ENCODE data around the gene NHLRC4. TPM values are rescaled to one million over a fixed set of nuclear protein-coding genes. Genes with fewer than 3 reads are reported as not detected.

The NHLRC4 gene, protein sequence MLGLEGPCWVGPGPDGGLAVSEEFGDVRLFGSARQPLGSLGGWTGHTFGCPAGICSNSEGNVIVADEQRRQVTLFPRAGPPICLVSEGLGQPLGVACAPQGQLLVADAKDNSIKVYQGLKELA
- total RNA-seq: under 1 TPM; 0.33 to 0.48 TPM

DNA sequence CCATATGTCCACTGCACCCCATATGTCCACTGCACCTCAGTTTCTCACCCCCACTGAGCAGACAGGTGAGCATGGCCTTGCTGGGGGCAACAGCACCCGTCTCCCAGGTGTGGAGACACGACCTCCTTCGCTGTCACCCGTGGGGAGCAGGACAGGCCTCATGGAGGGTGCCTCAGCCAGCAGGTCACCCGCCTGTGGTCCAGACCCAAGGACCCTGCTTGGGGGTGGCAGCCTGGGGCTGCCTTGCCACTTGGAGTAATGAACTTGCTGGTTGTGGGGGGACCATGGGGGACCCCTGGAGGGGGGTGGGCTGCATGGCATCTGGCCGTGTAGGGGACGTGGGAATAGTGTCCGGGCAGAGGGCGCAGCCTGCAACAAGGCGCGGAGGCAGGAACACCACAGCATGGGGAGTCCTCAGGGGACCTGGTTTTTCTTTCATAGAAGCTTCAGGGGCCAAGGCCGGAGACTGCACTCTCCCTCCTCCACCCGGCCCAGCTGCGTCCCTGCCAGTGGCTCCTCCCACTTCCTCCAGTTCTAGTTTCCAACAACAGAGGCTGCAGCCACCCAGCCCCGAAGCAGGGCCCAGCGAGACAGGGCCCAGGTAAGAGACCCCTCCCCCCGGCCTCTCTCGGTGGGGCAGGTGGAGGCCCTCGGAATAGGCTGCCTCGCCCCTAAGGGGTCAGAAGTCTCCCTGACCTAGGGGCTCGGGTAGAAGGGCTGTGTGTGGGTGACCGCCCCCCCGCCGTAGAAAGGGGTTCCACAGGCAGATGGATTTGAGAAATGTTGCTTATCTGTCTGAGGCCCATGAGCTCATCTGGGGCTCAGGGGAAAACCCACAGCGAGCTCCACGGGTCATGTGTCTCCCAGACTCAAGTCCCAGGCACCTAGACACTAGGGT is at the start of gene NHLRC4:
Gene NHLRC4, plus strand, starts transcription at position 531 of the 898 bp plus-strand sequence. CDS start 1,043 bp downstream, outside the sequence.
- H3K27ac Mint-ChIP-seq: no peak within 1 kb of the TSS
- ATAC-seq (no peak), DNase-seq (ENCODE audit: low spot score) (no peak)
- H3K36me3 Mint-ChIP-seq: no peaks in the 10 kb centered on the region
- peak within 1 kb of the TSS; percentile 17 for H3K4me3 Mint-ChIP-seq
- no peaks in the 10 kb centered on the region for H3K27me3 Mint-ChIP-seq
- H3K4me1 Mint-ChIP-seq (ENCODE audit: low read depth in 2 of 2): peaks cover 18 to 19% of the 10 kb centered on the region in 2 donors
- H3K9me3 Mint-ChIP-seq: no peaks in the 10 kb centered on the region

DNA sequence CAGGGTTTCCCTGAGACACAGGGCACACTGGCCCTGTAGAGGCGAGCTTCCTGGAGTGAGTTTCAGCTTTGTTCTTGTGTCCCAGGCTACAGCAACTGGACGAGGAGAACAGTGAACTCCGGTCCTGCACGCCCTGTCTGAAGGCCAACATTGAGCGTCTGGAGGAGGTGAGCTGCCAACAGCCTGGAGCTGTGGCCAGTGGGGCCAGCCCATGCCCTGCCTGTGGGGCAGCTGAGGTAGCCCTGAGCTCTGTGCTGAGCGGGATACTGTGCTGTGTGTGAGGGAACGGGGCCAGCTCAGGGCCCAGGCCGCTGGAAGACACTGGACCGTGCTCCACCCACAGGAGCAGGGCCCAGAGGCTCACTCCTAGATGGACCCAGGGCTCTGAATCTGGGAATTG is 47.9 kb upstream of the NHLRC4 start:
- Mint-ChIP-seq H3K4me1 (ENCODE audit: low read depth in 2 of 2) (no peaks in the 10 kb centered on the region), H3K36me3 (no peaks in the 10 kb centered on the region), H3K4me3 (no peak overlapping the region), H3K27me3 (no peaks in the 10 kb centered on the region), H3K9me3 (no peaks in the 10 kb centered on the region), H3K27ac (no peak overlapping the region)
- ATAC-seq: no peak
- DNase-seq (ENCODE audit: low spot score): no peak

DNA sequence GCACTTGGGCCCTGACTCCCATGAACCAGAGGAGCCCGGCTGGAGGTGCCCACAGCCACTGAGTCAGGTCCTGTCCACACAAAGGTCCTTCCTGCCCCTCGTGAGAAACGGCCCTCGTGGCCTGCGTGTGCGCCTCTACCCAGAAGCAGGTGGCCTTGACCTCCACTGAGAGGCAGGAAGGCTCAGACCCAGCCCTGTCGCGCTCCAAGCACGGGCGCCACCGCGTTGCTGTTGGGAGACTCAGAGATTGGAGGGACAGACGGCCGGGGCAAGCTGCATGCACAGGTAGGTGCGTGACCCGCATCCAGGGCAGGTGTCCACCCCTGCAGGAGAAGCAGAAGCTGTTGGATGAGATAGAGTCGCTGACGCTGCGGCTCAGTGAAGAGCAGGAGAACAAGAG is 47.4 kb upstream of the NHLRC4 start:
- Mint-ChIP-seq H3K4me1 (ENCODE audit: low read depth in 2 of 2) (no peaks in the 10 kb centered on the region), H3K27me3 (no peaks in the 10 kb centered on the region), H3K9me3 (no peaks in the 10 kb centered on the region), H3K36me3 (no peaks in the 10 kb centered on the region), H3K4me3 (no peak overlapping the region), H3K27ac (no peak overlapping the region)
- ATAC-seq: no peak
- no peak for DNase-seq (ENCODE audit: low spot score)

DNA sequence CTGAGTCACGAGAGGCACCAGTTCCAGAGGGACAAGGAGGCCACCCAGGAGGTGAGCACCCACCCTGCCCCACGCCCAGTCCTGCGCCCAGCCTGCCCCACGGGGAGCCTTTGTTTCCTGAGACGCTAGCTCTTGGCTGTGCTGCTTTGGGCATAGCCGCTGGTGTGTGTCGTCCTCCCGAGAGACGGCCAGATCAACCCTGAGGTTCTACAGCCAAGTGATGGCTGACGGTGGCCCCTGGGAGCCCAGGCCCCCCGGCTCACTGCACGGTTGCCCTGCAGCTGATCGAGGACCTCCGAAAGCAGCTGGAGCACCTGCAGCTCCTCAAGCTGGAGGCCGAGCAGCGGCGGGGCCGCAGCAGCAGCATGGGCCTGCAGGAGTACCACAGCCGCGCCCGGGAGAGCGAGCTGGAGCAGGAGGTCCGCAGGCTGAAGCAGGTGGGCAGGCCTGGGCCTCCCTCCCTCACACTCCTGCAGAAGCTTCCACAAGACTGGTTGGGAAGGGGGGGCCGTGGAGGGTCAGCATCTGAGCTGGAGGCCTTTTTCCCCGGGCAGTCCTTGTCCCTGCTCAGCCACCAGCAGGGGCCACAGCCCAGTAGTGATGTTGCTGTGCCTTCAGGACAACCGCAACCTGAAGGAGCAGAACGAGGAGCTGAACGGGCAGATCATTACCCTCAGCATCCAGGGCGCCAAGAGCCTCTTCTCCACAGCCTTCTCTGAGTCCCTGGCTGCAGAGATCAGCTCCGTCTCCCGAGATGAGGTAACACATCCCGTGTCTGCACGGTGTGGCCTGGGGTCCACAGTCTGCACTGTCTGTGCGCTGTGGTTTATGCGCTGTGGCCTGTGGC is 46.7 kb upstream of the NHLRC4 start:
- Mint-ChIP-seq H3K4me3 (no peak overlapping the region), H3K4me1 (ENCODE audit: low read depth in 2 of 2) (peaks cover 0 to 1% of the 10 kb centered on the region in 2 donors), H3K27ac (no peak overlapping the region), H3K27me3 (no peaks in the 10 kb centered on the region), H3K36me3 (no peaks in the 10 kb centered on the region), H3K9me3 (no peaks in the 10 kb centered on the region)
- ATAC-seq (peak in 1 of 2 donors; percentile 17), DNase-seq (ENCODE audit: low spot score) (no peak)

DNA sequence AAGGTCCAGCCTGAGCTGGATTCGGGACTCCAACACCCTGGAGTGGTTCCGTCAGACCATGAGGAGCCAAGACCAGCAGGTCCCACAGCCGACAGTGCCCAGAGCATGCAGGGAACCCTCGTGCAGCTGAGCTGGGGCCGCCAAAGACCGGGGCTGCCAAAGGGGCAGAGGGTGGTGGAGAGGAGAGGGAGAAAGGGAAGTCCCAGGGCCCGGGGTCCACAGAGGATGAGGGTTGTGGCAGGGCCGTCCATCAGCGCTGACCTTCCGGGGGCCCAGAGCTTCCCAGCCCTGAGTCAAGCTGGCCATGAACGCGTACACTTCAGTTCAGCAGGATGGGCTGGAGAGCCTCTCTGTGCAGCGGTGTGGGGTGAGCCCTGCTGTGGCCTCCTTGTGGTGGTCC is 46.0 kb upstream of the NHLRC4 start:
- H3K27ac Mint-ChIP-seq: no peak overlapping the region
- H3K4me1 Mint-ChIP-seq (ENCODE audit: low read depth in 2 of 2): peaks cover 7 to 9% of the 10 kb centered on the region in 2 donors
- no peaks in the 10 kb centered on the region for H3K36me3 Mint-ChIP-seq
- no peak for DNase-seq (ENCODE audit: low spot score)
- H3K27me3 Mint-ChIP-seq: no peaks in the 10 kb centered on the region
- no peaks in the 10 kb centered on the region for H3K9me3 Mint-ChIP-seq
- no peak for ATAC-seq
- H3K4me3 Mint-ChIP-seq: no peak overlapping the region

DNA sequence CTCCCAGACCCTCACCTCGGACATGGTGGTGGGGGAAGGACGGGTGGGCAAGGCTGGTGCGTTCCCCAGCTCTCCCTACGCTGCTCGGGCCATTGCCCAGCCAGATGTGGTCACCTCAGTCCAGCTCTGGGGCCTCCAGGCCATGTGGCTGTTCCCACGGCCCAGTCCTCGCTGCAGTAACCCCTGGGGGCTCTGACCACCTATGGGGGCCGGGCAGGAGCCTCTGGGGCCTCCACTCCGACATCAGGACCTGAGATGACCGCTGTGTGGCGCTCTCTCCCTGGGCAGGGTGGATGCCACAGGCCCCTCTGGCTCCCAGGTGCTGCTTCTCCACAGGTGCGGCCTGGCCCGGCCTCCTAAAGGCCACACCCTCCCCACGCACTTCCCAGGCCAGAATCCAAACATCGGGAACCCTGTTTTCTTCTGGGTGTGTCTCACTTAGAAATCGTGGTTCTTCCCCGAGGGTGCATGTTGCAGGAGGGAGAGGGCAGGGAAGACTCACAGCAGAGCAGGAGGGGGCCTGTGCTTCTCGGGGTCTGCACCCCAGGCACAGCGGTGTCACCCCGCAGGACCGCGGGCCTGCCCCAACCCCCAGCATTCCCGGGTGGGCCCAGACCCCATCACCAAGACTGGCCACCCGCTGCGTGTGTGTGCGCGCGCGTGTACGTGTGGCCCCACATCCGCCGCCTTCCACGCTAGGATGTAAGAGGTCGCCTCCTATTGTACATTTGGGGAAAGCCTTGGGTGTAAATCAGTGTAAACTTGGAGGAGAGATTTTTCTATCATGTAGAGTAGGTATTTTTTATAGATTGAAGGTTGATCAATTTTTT is 45.2 kb upstream of the NHLRC4 start:
- Mint-ChIP-seq H3K4me3 (no peak overlapping the region), H3K36me3 (no peaks in the 10 kb centered on the region), H3K27me3 (no peaks in the 10 kb centered on the region), H3K4me1 (ENCODE audit: low read depth in 2 of 2) (peaks cover 7 to 15% of the 10 kb centered on the region in 2 donors), H3K9me3 (no peaks in the 10 kb centered on the region), H3K27ac (no peak overlapping the region)
- ATAC-seq (no peak), DNase-seq (ENCODE audit: low spot score) (no peak)

DNA sequence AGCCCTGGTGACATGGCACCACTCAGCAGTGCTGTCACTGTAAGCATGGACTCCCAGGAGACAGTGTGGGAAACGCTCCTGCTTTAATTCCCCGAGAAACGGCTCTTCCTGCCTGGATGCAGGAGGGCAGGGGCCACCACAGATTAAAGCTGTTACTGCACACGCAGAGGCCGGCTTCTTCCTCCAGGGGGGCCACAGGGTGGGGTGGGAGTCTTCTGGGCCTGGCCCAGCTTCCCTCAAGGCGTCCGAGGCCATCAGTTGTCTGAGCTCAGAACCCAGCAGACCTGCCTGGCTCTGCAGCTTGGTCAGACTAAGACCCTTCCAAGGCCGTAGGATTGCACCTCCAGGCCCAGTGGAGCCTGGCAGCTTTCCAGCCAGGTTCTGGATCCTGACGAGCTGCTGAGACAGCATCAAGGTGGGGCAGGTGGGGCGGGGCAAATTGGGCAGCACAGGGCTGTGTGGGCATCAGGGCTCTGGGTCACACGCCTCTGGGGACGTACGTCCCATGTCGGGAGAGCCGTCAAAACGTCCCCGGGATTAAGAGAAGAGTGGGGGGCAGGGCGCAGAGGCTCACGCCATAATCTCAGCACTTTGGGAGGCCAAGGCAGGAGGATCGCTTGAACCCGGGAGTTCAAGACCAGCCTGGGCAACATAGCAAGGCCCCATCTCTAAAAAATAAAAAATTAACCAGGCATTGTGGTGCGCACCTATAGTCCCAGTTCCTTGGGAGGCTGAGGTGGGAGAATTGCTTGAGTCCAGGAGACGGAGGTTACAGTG is 44.3 kb upstream of the NHLRC4 start:
- ATAC-seq (no peak), DNase-seq (ENCODE audit: low spot score) (no peak)
- Mint-ChIP-seq H3K36me3 (no peaks in the 10 kb centered on the region), H3K27me3 (no peaks in the 10 kb centered on the region), H3K9me3 (no peaks in the 10 kb centered on the region), H3K4me1 (ENCODE audit: low read depth in 2 of 2) (peaks cover 7 to 17% of the 10 kb centered on the region in 2 donors), H3K4me3 (no peak overlapping the region), H3K27ac (no peak overlapping the region)

DNA sequence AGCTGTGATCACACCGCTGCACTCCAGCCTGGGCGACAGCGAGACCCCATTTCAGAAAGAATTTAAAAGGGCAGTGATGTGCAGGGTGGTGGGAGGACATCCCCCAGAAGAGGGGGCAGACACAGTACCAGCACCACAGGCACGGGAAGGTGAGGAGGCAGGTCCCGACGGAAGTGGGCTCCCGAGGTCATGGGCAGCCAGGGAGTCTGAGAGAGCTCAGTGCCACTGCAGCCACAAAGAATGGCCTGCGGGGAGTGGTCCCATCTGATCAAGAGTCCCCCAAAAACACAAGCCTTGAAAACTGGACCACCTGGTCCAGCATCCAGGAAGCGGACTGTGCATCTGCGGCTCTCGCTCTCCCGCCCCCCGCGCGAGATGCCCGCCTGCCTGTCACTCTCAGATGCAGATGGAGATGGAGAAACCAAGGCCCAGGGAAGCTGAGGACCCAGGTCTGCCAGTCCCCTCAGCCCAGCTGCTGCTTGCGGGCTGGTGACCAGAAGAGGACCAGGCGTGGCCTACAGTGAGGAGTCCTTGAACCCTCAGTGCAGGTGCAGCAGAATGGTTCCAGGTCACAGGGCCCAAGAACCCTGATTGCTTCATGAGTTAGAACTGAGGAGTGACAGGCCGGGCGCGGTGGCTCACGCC is 43.6 kb upstream of the NHLRC4 start:
- peak overlapping the region; percentile 17 for H3K4me3 Mint-ChIP-seq
- no peaks in the 10 kb centered on the region for H3K27me3 Mint-ChIP-seq
- H3K27ac Mint-ChIP-seq: peak overlapping the region in 1 of 2 donors; percentile 92
- no peaks in the 10 kb centered on the region for H3K36me3 Mint-ChIP-seq
- ATAC-seq (no peak), DNase-seq (ENCODE audit: low spot score) (no peak)
- peaks cover 7 to 17% of the 10 kb centered on the region in 2 donors for H3K4me1 Mint-ChIP-seq (ENCODE audit: low read depth in 2 of 2)
- no peaks in the 10 kb centered on the region for H3K9me3 Mint-ChIP-seq

DNA sequence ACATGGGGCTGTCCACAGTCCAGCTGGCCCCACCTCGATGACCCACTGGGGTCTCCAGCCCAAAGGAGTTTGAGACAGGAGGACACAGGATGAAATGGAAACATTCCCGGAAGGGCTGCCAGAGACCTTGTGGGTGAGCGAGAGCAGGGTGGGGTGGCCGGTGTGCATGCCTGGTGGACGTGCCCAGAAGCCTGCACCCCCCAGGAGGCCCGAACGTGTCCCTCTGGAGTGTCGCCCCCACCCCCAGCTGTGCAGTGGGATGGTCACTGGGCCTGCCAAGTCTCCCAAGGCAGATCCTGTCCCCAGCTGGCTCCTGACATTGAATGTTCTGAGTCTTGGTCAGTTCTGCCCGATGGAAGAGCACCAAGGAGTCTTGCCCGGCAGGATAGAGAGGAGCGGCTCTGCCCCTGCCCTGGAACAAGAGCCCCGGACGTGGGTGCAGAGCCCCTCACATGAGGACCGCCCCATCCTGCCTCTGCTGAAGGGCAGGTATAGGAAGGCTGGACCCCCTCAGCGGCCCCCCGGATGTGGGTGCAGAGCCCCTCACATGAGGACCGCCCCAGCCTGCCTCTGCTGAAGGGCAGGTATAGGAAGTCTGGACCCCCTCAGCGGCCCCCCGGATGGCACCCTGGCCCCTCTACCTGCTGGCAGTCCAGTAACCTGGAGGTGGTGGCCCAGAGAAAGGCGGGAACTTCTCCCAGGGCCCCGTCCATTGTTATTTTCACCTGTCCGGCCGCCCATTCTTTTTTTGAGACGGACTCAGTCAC is 42.3 kb upstream of the NHLRC4 start:
- Mint-ChIP-seq H3K27ac (peak overlapping the region; percentile 92 to 93), H3K4me3 (peak overlapping the region; percentile 17), H3K36me3 (no peaks in the 10 kb centered on the region), H3K4me1 (ENCODE audit: low read depth in 2 of 2) (peaks cover 13 to 24% of the 10 kb centered on the region in 2 donors), H3K9me3 (no peaks in the 10 kb centered on the region), H3K27me3 (no peaks in the 10 kb centered on the region)
- no peak for ATAC-seq
- DNase-seq (ENCODE audit: low spot score): no peak

DNA sequence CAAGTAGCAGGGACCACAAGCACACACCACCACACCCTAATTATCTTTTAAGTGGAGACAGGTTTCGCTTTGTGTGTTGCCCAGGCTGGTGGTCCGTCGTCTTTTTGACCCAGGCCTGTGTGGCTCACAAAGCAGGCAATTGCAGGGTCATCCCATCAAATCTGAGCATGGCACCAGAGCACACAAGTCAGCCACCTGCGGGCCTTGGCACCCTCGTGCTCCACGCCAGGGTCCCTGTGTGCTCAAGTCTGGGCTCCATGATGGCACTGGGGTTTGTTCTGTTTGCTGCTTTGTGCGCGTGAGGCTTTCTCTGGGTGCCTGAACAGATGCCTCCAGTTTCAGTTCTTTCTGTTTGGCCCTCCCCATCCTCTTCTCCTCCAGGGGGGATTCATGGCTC is 41.7 kb upstream of the NHLRC4 start:
- ATAC-seq (no peak), DNase-seq (ENCODE audit: low spot score) (no peak)
- peaks cover 17 to 29% of the 10 kb centered on the region in 2 donors for H3K4me1 Mint-ChIP-seq (ENCODE audit: low read depth in 2 of 2)
- peak overlapping the region; percentile 92 to 93 for H3K27ac Mint-ChIP-seq
- H3K27me3 Mint-ChIP-seq: no peaks in the 10 kb centered on the region
- H3K36me3 Mint-ChIP-seq: no peaks in the 10 kb centered on the region
- H3K4me3 Mint-ChIP-seq: peak overlapping the region; percentile 87
- H3K9me3 Mint-ChIP-seq: no peaks in the 10 kb centered on the region

DNA sequence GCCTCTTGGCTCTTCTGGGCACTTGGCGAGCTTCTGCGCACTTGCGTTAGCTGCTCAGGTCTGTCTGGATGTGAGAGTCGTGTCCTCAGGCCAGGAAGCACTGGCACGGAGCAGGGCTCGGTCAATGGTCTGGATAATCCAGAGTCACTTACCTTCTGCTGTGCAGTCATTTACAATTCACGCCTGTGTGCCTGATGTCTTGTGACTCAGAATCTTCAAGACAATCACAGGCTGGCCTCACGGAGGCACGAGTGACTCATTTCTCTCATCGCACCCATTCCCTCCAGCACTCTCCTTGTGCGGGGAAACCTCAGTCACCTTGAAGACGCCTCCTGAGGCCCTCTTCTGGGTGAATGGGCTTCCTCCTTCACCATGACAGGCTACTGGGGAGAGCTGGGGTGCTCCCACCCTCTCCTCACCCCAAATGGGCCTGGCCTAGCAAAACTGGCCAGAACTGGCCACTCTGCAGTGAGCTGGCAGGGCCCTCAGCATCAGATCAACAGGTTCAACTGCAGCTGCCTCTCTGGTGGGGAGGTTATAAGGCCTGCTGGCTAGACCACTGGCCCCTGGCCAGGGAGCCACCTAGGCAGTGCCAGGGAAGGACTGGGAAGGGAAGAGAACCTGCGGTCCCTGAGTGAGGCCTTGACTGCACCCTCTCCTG is 41.2 kb upstream of the NHLRC4 start:
- H3K27ac Mint-ChIP-seq: peak overlapping the region; percentile 92 to 93
- H3K4me1 Mint-ChIP-seq (ENCODE audit: low read depth in 2 of 2): peaks cover 21 to 34% of the 10 kb centered on the region in 2 donors
- ATAC-seq: peak; percentile 62 to 70
- H3K36me3 Mint-ChIP-seq: no peaks in the 10 kb centered on the region
- DNase-seq (ENCODE audit: low spot score): peak; percentile 84
- peak overlapping the region; percentile 87 for H3K4me3 Mint-ChIP-seq
- H3K27me3 Mint-ChIP-seq: no peaks in the 10 kb centered on the region
- no peaks in the 10 kb centered on the region for H3K9me3 Mint-ChIP-seq
